ENCODE data around the gene CHRM1.

CHRM1 gene

GRCh38 chr11:62902932-62903331 is 18.2 kb downstream of the CHRM1 start:
- H3K27ac ChIP-seq, result no peak overlapping the region
- DNase-seq (ENCODE audit: low spot score), result no peak
- H3K4me3 ChIP-seq, result no peak overlapping the region
- TF ChIP-seq, protein P1, sequence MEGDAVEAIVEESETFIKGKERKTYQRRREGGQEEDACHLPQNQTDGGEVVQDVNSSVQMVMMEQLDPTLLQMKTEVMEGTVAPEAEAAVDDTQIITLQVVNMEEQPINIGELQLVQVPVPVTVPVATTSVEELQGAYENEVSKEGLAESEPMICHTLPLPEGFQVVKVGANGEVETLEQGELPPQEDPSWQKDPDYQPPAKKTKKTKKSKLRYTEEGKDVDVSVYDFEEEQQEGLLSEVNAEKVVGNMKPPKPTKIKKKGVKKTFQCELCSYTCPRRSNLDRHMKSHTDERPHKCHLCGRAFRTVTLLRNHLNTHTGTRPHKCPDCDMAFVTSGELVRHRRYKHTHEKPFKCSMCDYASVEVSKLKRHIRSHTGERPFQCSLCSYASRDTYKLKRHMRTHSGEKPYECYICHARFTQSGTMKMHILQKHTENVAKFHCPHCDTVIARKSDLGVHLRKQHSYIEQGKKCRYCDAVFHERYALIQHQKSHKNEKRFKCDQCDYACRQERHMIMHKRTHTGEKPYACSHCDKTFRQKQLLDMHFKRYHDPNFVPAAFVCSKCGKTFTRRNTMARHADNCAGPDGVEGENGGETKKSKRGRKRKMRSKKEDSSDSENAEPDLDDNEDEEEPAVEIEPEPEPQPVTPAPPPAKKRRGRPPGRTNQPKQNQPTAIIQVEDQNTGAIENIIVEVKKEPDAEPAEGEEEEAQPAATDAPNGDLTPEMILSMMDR (IDR thresholded peaks at IDR 0.05), result no peak

GRCh38 chr11:62898027-62898426 is 23.1 kb downstream of the CHRM1 start:
- Histone ChIP-seq H3K4me3 (no peak overlapping the region), H3K27ac (no peak overlapping the region)
- TF ChIP-seq, protein P1 (IDR thresholded peaks at IDR 0.05), result no peak
- no peak for DNase-seq (ENCODE audit: low spot score)

- H3K4me3 ChIP-seq, result no peak overlapping the region
- TF ChIP-seq, protein P1 (IDR thresholded peaks at IDR 0.05), result no peak
- no peak for DNase-seq (ENCODE audit: low spot score)
- no peak overlapping the region for H3K27ac ChIP-seq
Observed at GRCh38 chr11:62897311-62897710, 23.9 kb downstream of the CHRM1 start.

GRCh38 chr11:62896049-62896448 is 25.1 kb downstream of the CHRM1 start:
- no peak for DNase-seq (ENCODE audit: low spot score)
- peak overlapping the region in 1 of 2 donors; percentile 2 for H3K27ac ChIP-seq
- TF ChIP-seq, protein P1 (IDR thresholded peaks at IDR 0.05), result no peak
- H3K4me3 ChIP-seq, result no peak overlapping the region

GRCh38 chr11:62895501-62895900 is 25.7 kb downstream of the CHRM1 start:
- Histone ChIP-seq H3K4me3 (no peak overlapping the region), H3K27ac (no peak overlapping the region)
- TF ChIP-seq, protein P1 (IDR thresholded peaks at IDR 0.05), result no peak
- DNase-seq (ENCODE audit: low spot score), result no peak

GRCh38 chr11:62892077-62892922 is 28.9 kb downstream of the CHRM1 start:
- TF ChIP-seq, protein P1 (IDR thresholded peaks at IDR 0.05), result no peak
- H3K27ac ChIP-seq, result no peak overlapping the region
- DNase-seq (ENCODE audit: low spot score), result no peak
- H3K4me3 ChIP-seq, result no peak overlapping the region
